Neural cell (in vitro differentiated cells): ENCODE data around the gene OXER1. TPM values are rescaled to one million over a fixed set of nuclear protein-coding genes. Genes with fewer than 3 reads are reported as not detected.

Experiments
- H2AFZ ChIP-seq: fragments of 200-600, 300-800 bp; sonication (generic), shearing (Covaris generic); 2 replicates; pipeline ENCODE4 v1.6.0; 2014; ENCODE audit warnings: low read depth, mild to moderate bottlenecking, antibody characterized with exemption, low read length, moderate library complexity
- H3F3A ChIP-seq: fragments of 200-600 bp; shearing (Covaris generic); 2 replicates; pipeline ENCODE4 v1.6.1; 2016; ENCODE audit warnings: mild to moderate bottlenecking, moderate library complexity, mixed read lengths, antibody characterized with exemption, low read length; ENCODE audit not compliant: insufficient read depth, poor library complexity, severe bottlenecking
- H3K27ac ChIP-seq: fragments of 200-600, 300-800 bp; sonication (generic), shearing (Covaris generic); 2 replicates; pipeline ENCODE4 v1.5.1; 2014; ENCODE audit warnings: mild to moderate bottlenecking, low read length, moderate library complexity
- H3K27me3 ChIP-seq: fragments of 300-800, 200-600 bp; sonication (generic), shearing (Covaris generic); 2 replicates; pipeline ENCODE4 v1.6.0; 2014; ENCODE audit warnings: mild to moderate bottlenecking, low read depth, low read length, moderate library complexity; ENCODE audit not compliant: insufficient read depth
- H3K36me3 ChIP-seq: fragments of 300-800, 200-600 bp; sonication (generic), shearing (Covaris generic); 2 replicates; pipeline ENCODE4 v1.5.1; 2014; ENCODE audit warnings: mild to moderate bottlenecking, antibody characterized with exemption, low read length, moderate library complexity; ENCODE audit not compliant: insufficient read depth
- H3K4me2 ChIP-seq: fragments of 300-800, 200-600 bp; sonication (generic), shearing (Covaris generic); 2 replicates; pipeline ENCODE4 v1.6.0; 2014; ENCODE audit warnings: mild to moderate bottlenecking, low read length
- H3K4me3 ChIP-seq: fragments of 300-800, 200-600 bp; sonication (generic), shearing (Covaris generic); 2 replicates; pipeline ENCODE4 v1.5.1; 2014; ENCODE audit warnings: mild to moderate bottlenecking, low read length, moderate library complexity
- H3K79me2 ChIP-seq: fragments of 200-600 bp; shearing (Covaris generic); replicated peaks from 2 replicates; pipeline ENCODE4 v1.6.0; 2014; ENCODE audit warnings: mild to moderate bottlenecking, low read length, moderate library complexity; ENCODE audit not compliant: insufficient read depth
- H3K9ac ChIP-seq: fragments of 300-800, 200-600 bp; sonication (generic), shearing (Covaris generic); 2 replicates; pipeline ENCODE4 v1.6.1; 2016; ENCODE audit warnings: mild to moderate bottlenecking, low read length, mixed read lengths
- H3K9me2 ChIP-seq: fragments of 200-600 bp; shearing (Covaris generic); 2 replicates; pipeline ENCODE4 v1.6.1; 2016; ENCODE audit warnings: mild to moderate bottlenecking, low read length, mixed read lengths; ENCODE audit not compliant: insufficient read depth
- H3K9me3 ChIP-seq: fragments of 200-600, 300-800 bp; sonication (generic), shearing (Covaris generic); 2 replicates; pipeline ENCODE4 v1.6.1; 2016; ENCODE audit warnings: mild to moderate bottlenecking, mixed run types, low read length, moderate library complexity, mixed read lengths
- H4K20me1 ChIP-seq: fragments of 200-600 bp; shearing (Covaris generic); 2 replicates; pipeline ENCODE4 v1.6.1; 2016; ENCODE audit warnings: mild to moderate bottlenecking, mixed run types; ENCODE audit not compliant: insufficient read depth
- EP300 ChIP-seq: fragments of 450-650 bp; conservative IDR thresholded peaks from 2 replicates; pipeline ENCODE4 v1.6.1; 2014; ENCODE audit warnings: antibody characterized with exemption, mild to moderate bottlenecking, moderate library complexity; ENCODE audit not compliant: poor library complexity, severe bottlenecking
- EZH2 ChIP-seq: fragments of 200-600, 300-800 bp; shearing (Covaris generic), sonication (generic); IDR thresholded peaks from 2 replicates; pipeline ENCODE4 v1.6.1; 2014; ENCODE audit warnings: antibody characterized with exemption, low read length, borderline replicate concordance, mild to moderate bottlenecking; ENCODE audit not compliant: insufficient read depth, poor library complexity, severe bottlenecking
- MXI1 ChIP-seq: fragments of 450-650 bp; conservative IDR thresholded peaks from 2 replicates; pipeline ENCODE4 v1.6.1; 2014; ENCODE audit warnings: antibody characterized with exemption, mild to moderate bottlenecking; ENCODE audit not compliant: poor library complexity, severe bottlenecking
- POLR2AphosphoS5 ChIP-seq: IDR thresholded peaks from 2 replicates; pipeline ENCODE4 v1.6.1; 2012
- RAD21 ChIP-seq: fragments of 450-650 bp; conservative IDR thresholded peaks from 2 replicates; pipeline ENCODE4 v1.6.1; 2014; ENCODE audit warnings: antibody characterized with exemption, mild to moderate bottlenecking, moderate library complexity
- SMC3 ChIP-seq: fragments of 450-650 bp; conservative IDR thresholded peaks from 2 replicates; pipeline ENCODE4 v1.6.1; 2014; ENCODE audit warnings: antibody characterized with exemption, mild to moderate bottlenecking, moderate library complexity; ENCODE audit not compliant: poor library complexity
- TAF1 ChIP-seq: IDR thresholded peaks from 2 replicates; pipeline ENCODE4 v1.6.1; 2012; ENCODE audit warnings: low read depth
- polyA plus RNA-seq: library from polyadenylated mRNA; depleted of rRNA; stranded (reverse); fragments of >200 nt; gene quantifications from 2 replicates; pipeline ENCODE4 v1.2.3, GENCODE V29; 2014
- TF ChIP-seq, protein P1 (sequence below): fragments of 450-650 bp; IDR thresholded peaks from 2 replicates; pipeline ENCODE4 v1.5.1; 2014; ENCODE audit warnings: antibody characterized with exemption, mild to moderate bottlenecking, moderate library complexity; ENCODE audit not compliant: poor library complexity, severe bottlenecking
- TF ChIP-seq, protein P2 (sequence below): IDR thresholded peaks from 2 replicates; pipeline ENCODE4 v1.6.1; 2012; ENCODE audit warnings: borderline replicate concordance

Gene OXER1
- polyA plus RNA-seq, 1 donor from 2014 or later, result not detected

DNA sequence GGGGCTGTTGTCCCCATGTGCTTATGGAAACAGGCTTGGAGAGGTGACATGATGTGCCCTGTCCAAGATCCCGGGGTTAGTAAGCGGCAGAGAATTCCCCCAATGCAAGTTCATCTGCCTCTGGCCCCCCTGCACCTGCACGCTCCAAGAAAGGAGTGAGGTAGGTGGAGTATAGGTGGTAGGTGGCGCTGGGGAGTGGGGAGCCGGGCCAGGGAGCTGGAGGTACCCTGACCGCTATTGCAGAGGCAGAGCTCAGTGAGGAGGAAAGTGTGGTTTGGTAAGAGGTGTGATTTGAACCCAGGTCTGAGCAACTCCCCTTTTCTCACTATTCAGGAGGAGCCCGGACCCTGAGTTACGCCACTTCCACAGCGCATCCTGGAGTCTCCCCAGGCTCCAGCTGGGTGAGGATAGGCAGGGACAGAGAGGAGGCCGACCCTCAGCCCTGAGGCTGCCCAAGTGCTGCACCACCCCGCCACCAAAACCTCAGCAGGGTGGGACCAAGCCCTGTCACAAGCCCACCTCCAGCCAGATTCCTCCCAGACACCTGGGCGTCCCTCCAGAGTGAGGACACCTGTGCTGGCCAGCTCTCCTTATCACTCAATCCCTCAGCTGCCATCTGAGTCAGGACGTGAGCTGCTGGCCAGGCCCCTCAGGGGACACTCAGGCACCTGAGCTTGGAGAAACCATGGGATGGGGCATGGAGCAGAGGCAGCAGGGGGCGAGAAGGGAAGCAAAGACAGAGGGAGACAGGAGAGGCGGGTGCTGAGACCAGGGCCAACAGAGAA, 22.8 kb upstream of the OXER1 start:
- no peaks in the 10 kb centered on the region for H3K36me3 ChIP-seq
- no peaks in the 10 kb centered on the region for H3K9me2 ChIP-seq
- H3K9ac ChIP-seq, result no peak overlapping the region
- H2AFZ ChIP-seq, result no peak overlapping the region
- no peak overlapping the region for H3K4me2 ChIP-seq
- no peak overlapping the region for H3K4me3 ChIP-seq
- H4K20me1 ChIP-seq, result no peaks in the 10 kb centered on the region
- no peaks in the 10 kb centered on the region for H3K9me3 ChIP-seq
- no peaks in the 10 kb centered on the region for H3F3A ChIP-seq
- H3K27ac ChIP-seq, result no peak overlapping the region
- peaks cover 8% of the 10 kb centered on the region for H3K27me3 ChIP-seq
- H3K79me2 ChIP-seq, result no peaks in the 10 kb centered on the region
- TF ChIP-seq POLR2AphosphoS5, result no peak

DNA sequence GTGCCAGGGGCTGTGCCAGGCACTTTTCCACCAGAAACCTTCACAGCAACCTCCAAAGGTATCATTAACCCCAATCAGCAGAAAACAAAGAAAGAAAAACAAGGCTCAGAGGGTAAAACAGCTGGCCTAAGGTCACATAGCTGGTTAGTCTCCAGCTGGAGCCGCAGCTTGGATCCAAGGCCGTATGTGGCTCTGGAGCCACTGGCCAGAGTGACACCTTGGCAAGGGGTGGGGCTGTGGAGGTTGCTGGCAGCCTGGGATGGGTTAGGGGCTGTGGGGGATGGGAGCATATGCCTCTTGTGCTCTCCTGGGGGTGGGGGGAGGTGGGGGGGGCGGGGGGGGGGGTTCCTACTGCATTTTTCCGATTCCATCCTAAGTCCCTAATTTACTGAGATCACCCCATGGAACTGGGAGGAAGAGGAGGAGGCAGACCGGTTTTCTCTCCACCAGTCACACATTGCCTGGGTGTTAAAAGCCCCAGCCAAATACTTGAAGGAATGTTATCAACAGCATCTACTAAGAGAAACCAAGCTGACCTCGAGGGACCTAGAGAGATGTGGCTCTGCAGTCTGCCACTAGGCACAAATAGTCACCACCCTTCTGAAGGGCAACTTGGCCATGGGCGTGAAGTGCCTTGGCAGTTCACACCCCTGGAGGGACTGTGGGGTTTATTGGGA, 20.4 kb upstream of the OXER1 start:
- Histone ChIP-seq H3K9me2 (no peaks in the 10 kb centered on the region), H3K27ac (no peak overlapping the region)

DNA sequence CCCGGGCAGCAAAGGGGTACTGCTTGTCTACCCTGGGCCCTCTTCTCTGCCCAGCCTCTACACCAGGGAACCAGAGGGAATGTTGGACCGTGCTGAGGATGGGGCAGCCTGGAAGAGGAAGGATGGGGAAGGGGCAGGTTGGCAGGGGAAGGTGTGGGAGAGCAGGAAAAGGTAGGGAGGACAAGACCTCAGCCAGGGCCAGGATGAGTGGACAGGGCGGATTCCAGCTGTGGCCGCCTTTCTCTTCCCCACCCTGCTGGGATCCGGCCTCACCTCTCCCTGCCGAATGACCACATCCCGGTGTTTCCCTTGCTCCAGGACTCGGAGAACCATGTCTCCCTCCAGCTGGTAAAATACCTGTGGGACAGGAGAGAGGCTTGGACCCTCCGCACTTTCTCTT, 19.6 kb upstream of the OXER1 start:
- no peaks in the 10 kb centered on the region for H3K27me3 ChIP-seq
- TF ChIP-seq EZH2 (no peak), MXI1 (no peak), POLR2AphosphoS5 (no peak), EP300 (no peak), SMC3 (no peak), TAF1 (no peak), RAD21 (no peak)
- TF ChIP-seq, protein P1, sequence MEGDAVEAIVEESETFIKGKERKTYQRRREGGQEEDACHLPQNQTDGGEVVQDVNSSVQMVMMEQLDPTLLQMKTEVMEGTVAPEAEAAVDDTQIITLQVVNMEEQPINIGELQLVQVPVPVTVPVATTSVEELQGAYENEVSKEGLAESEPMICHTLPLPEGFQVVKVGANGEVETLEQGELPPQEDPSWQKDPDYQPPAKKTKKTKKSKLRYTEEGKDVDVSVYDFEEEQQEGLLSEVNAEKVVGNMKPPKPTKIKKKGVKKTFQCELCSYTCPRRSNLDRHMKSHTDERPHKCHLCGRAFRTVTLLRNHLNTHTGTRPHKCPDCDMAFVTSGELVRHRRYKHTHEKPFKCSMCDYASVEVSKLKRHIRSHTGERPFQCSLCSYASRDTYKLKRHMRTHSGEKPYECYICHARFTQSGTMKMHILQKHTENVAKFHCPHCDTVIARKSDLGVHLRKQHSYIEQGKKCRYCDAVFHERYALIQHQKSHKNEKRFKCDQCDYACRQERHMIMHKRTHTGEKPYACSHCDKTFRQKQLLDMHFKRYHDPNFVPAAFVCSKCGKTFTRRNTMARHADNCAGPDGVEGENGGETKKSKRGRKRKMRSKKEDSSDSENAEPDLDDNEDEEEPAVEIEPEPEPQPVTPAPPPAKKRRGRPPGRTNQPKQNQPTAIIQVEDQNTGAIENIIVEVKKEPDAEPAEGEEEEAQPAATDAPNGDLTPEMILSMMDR, result no peak
- TF ChIP-seq, protein P2, sequence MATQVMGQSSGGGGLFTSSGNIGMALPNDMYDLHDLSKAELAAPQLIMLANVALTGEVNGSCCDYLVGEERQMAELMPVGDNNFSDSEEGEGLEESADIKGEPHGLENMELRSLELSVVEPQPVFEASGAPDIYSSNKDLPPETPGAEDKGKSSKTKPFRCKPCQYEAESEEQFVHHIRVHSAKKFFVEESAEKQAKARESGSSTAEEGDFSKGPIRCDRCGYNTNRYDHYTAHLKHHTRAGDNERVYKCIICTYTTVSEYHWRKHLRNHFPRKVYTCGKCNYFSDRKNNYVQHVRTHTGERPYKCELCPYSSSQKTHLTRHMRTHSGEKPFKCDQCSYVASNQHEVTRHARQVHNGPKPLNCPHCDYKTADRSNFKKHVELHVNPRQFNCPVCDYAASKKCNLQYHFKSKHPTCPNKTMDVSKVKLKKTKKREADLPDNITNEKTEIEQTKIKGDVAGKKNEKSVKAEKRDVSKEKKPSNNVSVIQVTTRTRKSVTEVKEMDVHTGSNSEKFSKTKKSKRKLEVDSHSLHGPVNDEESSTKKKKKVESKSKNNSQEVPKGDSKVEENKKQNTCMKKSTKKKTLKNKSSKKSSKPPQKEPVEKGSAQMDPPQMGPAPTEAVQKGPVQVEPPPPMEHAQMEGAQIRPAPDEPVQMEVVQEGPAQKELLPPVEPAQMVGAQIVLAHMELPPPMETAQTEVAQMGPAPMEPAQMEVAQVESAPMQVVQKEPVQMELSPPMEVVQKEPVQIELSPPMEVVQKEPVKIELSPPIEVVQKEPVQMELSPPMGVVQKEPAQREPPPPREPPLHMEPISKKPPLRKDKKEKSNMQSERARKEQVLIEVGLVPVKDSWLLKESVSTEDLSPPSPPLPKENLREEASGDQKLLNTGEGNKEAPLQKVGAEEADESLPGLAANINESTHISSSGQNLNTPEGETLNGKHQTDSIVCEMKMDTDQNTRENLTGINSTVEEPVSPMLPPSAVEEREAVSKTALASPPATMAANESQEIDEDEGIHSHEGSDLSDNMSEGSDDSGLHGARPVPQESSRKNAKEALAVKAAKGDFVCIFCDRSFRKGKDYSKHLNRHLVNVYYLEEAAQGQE, result no peak
- H3K4me2 ChIP-seq, result no peak overlapping the region
- H3K36me3 ChIP-seq, result no peaks in the 10 kb centered on the region
- no peaks in the 10 kb centered on the region for H3F3A ChIP-seq
- no peak overlapping the region for H2AFZ ChIP-seq
- H3K9me2 ChIP-seq, result no peaks in the 10 kb centered on the region
- H3K9me3 ChIP-seq, result no peaks in the 10 kb centered on the region
- H3K9ac ChIP-seq, result no peak overlapping the region
- H3K4me3 ChIP-seq, result no peak overlapping the region
- H4K20me1 ChIP-seq, result no peaks in the 10 kb centered on the region
- no peak overlapping the region for H3K27ac ChIP-seq
- H3K79me2 ChIP-seq, result no peaks in the 10 kb centered on the region

More for the DNA sequence above, 20.4 kb upstream of the OXER1 start:
- Histone ChIP-seq H3K27me3 (no peaks in the 10 kb centered on the region), H3K9me3 (no peaks in the 10 kb centered on the region), H3K9ac (no peak overlapping the region), H2AFZ (no peak overlapping the region), H3K36me3 (no peaks in the 10 kb centered on the region), H3F3A (no peaks in the 10 kb centered on the region), H3K79me2 (no peaks in the 10 kb centered on the region), H3K4me2 (no peak overlapping the region), H3K4me3 (no peak overlapping the region), H4K20me1 (no peaks in the 10 kb centered on the region)
- TF ChIP-seq EZH2 (no peak), RAD21 (no peak), POLR2AphosphoS5 (no peak)
